OCI-LY7 (cell line): Measurements from ENCODE around the gene LTB. TPM values are rescaled to one million over a fixed set of nuclear protein-coding genes. Genes with fewer than 3 reads are reported as not detected.
A peak's percentile ranks its signal among the peaks of the same experiment; 100 is the strongest.
"Not testable (repeated sequence)": the region's sequence is repeated elsewhere in the genome, so short reads cannot be mapped to it uniquely, and the experiment has no call there.

Experiments
- BruUV-seq: library from RNA; stranded (reverse); fragments of 400-500 nt; replicated peaks from 2 replicates; lab custom pipeline; 2021; lab: Mats Ljungman, UMichigan
- CTCF ChIA-PET: fragments of 300-600 bp; sonication (Branson Sonifier 250); formaldehyde crosslinking; loops from one replicate; lab custom pipeline; 2022; ENCODE audit warnings: antibody characterized with exemption; ENCODE audit not compliant: unreplicated experiment; lab: Charles Lee
- POLR2A ChIA-PET: fragments of 300-600 bp; sonication (Branson Sonifier 250); formaldehyde crosslinking; loops from one replicate; lab custom pipeline; 2022; ENCODE audit warnings: antibody characterized with exemption; lab: Charles Lee
- DNase-seq: peaks from one replicate; pipeline ENCODE4 v3.0.0-alpha.2; 2015; ENCODE audit warnings: low spot score
- H2AFZ ChIP-seq: fragments of 200-600 bp; sonication (generic), shearing (Covaris generic); 2 replicates; pipeline ENCODE4 v1.6.1; 2014; ENCODE audit warnings: mild to moderate bottlenecking, antibody characterized with exemption, low read length, moderate library complexity
- H3K27ac ChIP-seq: fragments of 200-600 bp; sonication (generic); 2 replicates; pipeline ENCODE4 v1.5.1; 2014; ENCODE audit warnings: mixed run types, low read depth, mild to moderate bottlenecking, moderate library complexity, low read length, inconsistent platforms; ENCODE audit not compliant: poor library complexity, severe bottlenecking
- H3K36me3 ChIP-seq: fragments of 200-600 bp; sonication (generic); 2 replicates; pipeline ENCODE4 v1.6.1; 2014; ENCODE audit warnings: mild to moderate bottlenecking, antibody characterized with exemption, low read length, moderate library complexity, mixed read lengths; ENCODE audit not compliant: insufficient read depth
- H3K4me1 ChIP-seq: fragments of 200-600 bp; sonication (generic); 2 replicates; pipeline ENCODE4 v1.5.1; 2014; ENCODE audit warnings: mild to moderate bottlenecking, low read length; ENCODE audit not compliant: insufficient read depth, poor library complexity, severe bottlenecking
- H3K4me2 ChIP-seq: fragments of 200-600 bp; sonication (generic); 2 replicates; pipeline ENCODE4 v1.6.1; 2014; ENCODE audit warnings: mild to moderate bottlenecking, low read length
- H3K4me3 ChIP-seq: fragments of 200-600 bp; sonication (generic); 2 replicates; pipeline ENCODE4 v1.5.1; 2014; ENCODE audit warnings: mild to moderate bottlenecking, low read depth, low read length; ENCODE audit not compliant: poor library complexity, severe bottlenecking
- H3K79me2 ChIP-seq: fragments of 200-600 bp; sonication (generic); 2 replicates; pipeline ENCODE4 v1.6.1; 2016; ENCODE audit warnings: low read depth, mild to moderate bottlenecking, low read length, moderate library complexity, mixed read lengths; ENCODE audit not compliant: insufficient read depth
- H3K9me2 ChIP-seq: fragments of 200-600 bp; sonication (generic); 2 replicates; pipeline ENCODE4 v1.6.1; 2016; ENCODE audit warnings: mild to moderate bottlenecking, low read length, mixed read lengths; ENCODE audit not compliant: insufficient read depth
- H3K9me3 ChIP-seq: fragments of 200-600 bp; sonication (generic); 2 replicates; pipeline ENCODE4 v1.6.1; 2014; ENCODE audit warnings: mild to moderate bottlenecking, mixed run types, low read length, mixed read lengths
- H4K20me1 ChIP-seq: fragments of 200-600 bp; sonication (generic); 2 replicates; pipeline ENCODE4 v1.6.1; 2014; ENCODE audit warnings: mild to moderate bottlenecking, antibody characterized with exemption, low read length, moderate library complexity, mixed read lengths; ENCODE audit not compliant: insufficient read depth
- CTCF ChIP-seq: fragments of 200-600 bp; sonication (generic); conservative IDR thresholded peaks from 2 replicates; pipeline ENCODE4 v1.5.1; 2014; ENCODE audit warnings: mild to moderate bottlenecking, antibody characterized with exemption, low read length, moderate library complexity, mixed read lengths
- EZH2phosphoT487 ChIP-seq: fragments of 200-600 bp; sonication (generic); IDR thresholded peaks from 2 replicates; pipeline ENCODE4 v1.6.1; 2018; ENCODE audit warnings: low read depth, borderline replicate concordance, mild to moderate bottlenecking, mixed run types, antibody characterized with exemption, low read length, moderate library complexity, mixed read lengths
- intact Hi-C: fragments of 100-400 bp; cut with micrococcal nuclease; formaldehyde crosslinking; loops from one replicate; pipeline ENCODE4 v1.10.0; 2022; ENCODE audit not compliant: unreplicated experiment
- total RNA-seq, 2 experiments: library from RNA; depleted of rRNA in 1 of 2; stranded (reverse); fragments of >200 nt in 1 of 2; shearing (Covaris generic) in 1 of 2; gene quantifications; 2 replicates each; pipeline ENCODE4 v1.2.3, GENCODE V29; 2014 to 2022

LTB gene
- total RNA-seq, 2 experiments from 2014 or later: 36.5 to 36.9 TPM

- no peaks in the 10 kb centered on the region for H4K20me1 ChIP-seq
- no peaks in the 10 kb centered on the region for H3K79me2 ChIP-seq
These were observed 14.8 kb upstream of the LTB start for GRCh38 chr6:31597006-31597405.

GRCh38 chr6:31592396-31592771, 10.2 kb upstream of the LTB start:
- no TSS peak for BruUV-seq
- Histone ChIP-seq H3K79me2 (no peaks in the 10 kb centered on the region), H3K4me1 (peaks cover 35% of the 10 kb centered on the region), H4K20me1 (no peaks in the 10 kb centered on the region), H3K9me3 (no peaks in the 10 kb centered on the region), H3K36me3 (no peaks in the 10 kb centered on the region), H3K27ac (peak overlapping the region; percentile 7), H3K9me2 (no peaks in the 10 kb centered on the region), H3K4me2 (peak overlapping the region; percentile 37; the same call in 1 of the 2 replicates), H3K4me3 (no peak overlapping the region), H2AFZ (peak overlapping the region; percentile 84)
- intact Hi-C loops: no loop called here
- CTCF ChIA-PET: interaction anchor here (1.1 to 1.2 kb wide), 2 partner anchors 11 to 44 kb away, joined by 3 to 7 read pairs; no protein-coding TSS in a partner anchor
- no peak for TF ChIP-seq EZH2phosphoT487
- POLR2A ChIA-PET: interaction anchor here (0.9 to 2.8 kb wide), 5 partner anchors 8 to 46 kb away, joined by 5 to 30 read pairs (median 8); partner anchors contain the start of genes ATP6V1G2, LTB and NFKBIL1
- no peak for DNase-seq

More at GRCh38 chr6:31597006-31597405, 14.8 kb upstream of the LTB start:
- Histone ChIP-seq H3K4me3 (no peak overlapping the region), H3K36me3 (no peaks in the 10 kb centered on the region), H2AFZ (no peak overlapping the region), H3K4me1 (peaks cover 29% of the 10 kb centered on the region), H3K4me2 (no peak overlapping the region), H3K27ac (no peak overlapping the region), H3K9me3 (no peaks in the 10 kb centered on the region), H3K9me2 (no peaks in the 10 kb centered on the region)
- ChIA-PET CTCF (interaction anchor here (1.4 to 3.7 kb wide), 3 partner anchors 15 to 49 kb away, joined by 6 to 27 read pairs (median 23); partner anchors contain the start of genes ATP6V1G2, LTB and NFKBIL1), POLR2A (interaction anchor here (0.6 to 6.2 kb wide), 5 partner anchors 8 to 55 kb away, joined by 3 to 49 read pairs (median 9); partner anchors contain the start of genes DDX39B and LTB)
- DNase-seq: peak; percentile 82
- BruUV-seq: no TSS peak
- no peak for TF ChIP-seq EZH2phosphoT487
- TF ChIP-seq CTCF: peak; percentile 84
- intact Hi-C loops: loop anchor here (1.0 kb wide), 1 partner anchor 16 kb away; no protein-coding TSS in a partner anchor

- H3K9me2 ChIP-seq, BruUV-seq, H4K20me1 ChIP-seq, H3K36me3 ChIP-seq, H3K9me3 ChIP-seq, H3K27ac ChIP-seq, H3K4me2 ChIP-seq, H2AFZ ChIP-seq, DNase-seq, intact Hi-C loops, H3K79me2 ChIP-seq, CTCF ChIA-PET, H3K4me3 ChIP-seq: not testable (repeated sequence)
- peaks cover 45% of the 10 kb centered on the region for H3K4me1 ChIP-seq
- POLR2A ChIA-PET: interaction anchor here (0.9 kb wide), 1 partner anchor 8 kb away, joined by 3 read pairs; no protein-coding TSS in a partner anchor
These were observed 8.5 kb upstream of the LTB start for GRCh38 chr6:31590691-31591090.
